ENCODE measurements around the gene PPAT. TPM values are rescaled to one million over a fixed set of nuclear protein-coding genes. Genes with fewer than 3 reads are reported as not detected.
A peak's percentile ranks its signal among the peaks of the same experiment; 100 is the strongest.

PPAT gene
- 25.4 to 30.9 TPM (median 26.0 TPM) in 3 replicates for total RNA-seq

- Mint-ChIP-seq H3K4me1 (peaks cover 38% of the 10 kb centered on the region), H3K27me3 (ENCODE audit: low read depth) (no peaks in the 10 kb centered on the region), H3K4me3 (peak within 1 kb of the TSS; percentile 93), H3K9me3 (no peaks in the 10 kb centered on the region), H3K27ac (peak within 1 kb of the TSS; percentile 94), H3K36me3 (no peaks in the 10 kb centered on the region)
- TF ChIP-seq CTCF (IDR thresholded peaks at IDR 0.05; ENCODE audit: unreplicated experiment): peak; percentile 29
- DNase-seq (ENCODE audit: low spot score in 2 of 2, unreplicated experiment in 2 of 2): peak; percentile 96 to 99
These were observed at the start of gene PPAT for GRCh38 chr4:56435140-56435926. Gene PPAT, minus strand, starts transcription at chr4:56435615. Its CDS starts 138 bp downstream, at chr4:56435477.

GRCh38 chr4:56480691-56481090 is 45.3 kb upstream of the PPAT start:
- H3K36me3 Mint-ChIP-seq: peaks cover 48% of the 10 kb centered on the region
- TF ChIP-seq CTCF (IDR thresholded peaks at IDR 0.05; ENCODE audit: unreplicated experiment): no peak

DNA sequence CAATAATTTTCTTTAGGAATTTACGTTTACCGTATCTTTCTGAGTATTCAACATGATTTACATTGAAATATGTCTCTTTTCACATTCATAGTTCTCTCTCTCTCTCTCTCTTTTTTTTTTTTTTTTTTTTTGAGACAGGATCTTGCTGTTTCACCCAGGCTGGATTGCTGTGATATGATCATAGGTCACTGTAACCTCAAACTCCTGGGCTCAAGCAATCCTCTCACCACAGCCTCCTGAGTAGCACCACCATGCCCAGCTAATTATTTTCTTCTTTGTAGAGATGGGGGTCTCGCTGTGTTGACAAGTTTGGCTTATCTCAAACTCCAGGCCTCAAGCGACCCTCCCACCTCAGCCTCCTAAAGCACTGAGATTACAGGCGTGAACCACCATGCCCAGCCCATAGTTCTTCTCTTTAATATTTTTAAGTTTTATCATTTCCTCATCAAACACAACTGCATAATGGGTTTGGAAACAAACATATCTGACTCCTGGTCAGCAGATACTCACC is 41.8 kb upstream of the PPAT start:
- Mint-ChIP-seq H3K27ac (no peak overlapping the region), H3K36me3 (peaks cover 51% of the 10 kb centered on the region), H3K9me3 (no peaks in the 10 kb centered on the region), H3K27me3 (ENCODE audit: low read depth) (no peaks in the 10 kb centered on the region), H3K4me3 (no peak overlapping the region), H3K4me1 (no peaks in the 10 kb centered on the region)
- TF ChIP-seq CTCF (IDR thresholded peaks at IDR 0.05; ENCODE audit: unreplicated experiment): no peak
- DNase-seq (ENCODE audit: low spot score in 2 of 2, unreplicated experiment in 2 of 2): no peak

More at GRCh38 chr4:56480691-56481090, 45.3 kb upstream of the PPAT start:
- Mint-ChIP-seq H3K27me3 (ENCODE audit: low read depth) (no peaks in the 10 kb centered on the region), H3K27ac (no peak overlapping the region), H3K9me3 (no peaks in the 10 kb centered on the region), H3K4me1 (no peaks in the 10 kb centered on the region), H3K4me3 (no peak overlapping the region)
- DNase-seq (ENCODE audit: low spot score in 2 of 2, unreplicated experiment in 2 of 2): no peak

GRCh38 chr4:56475917-56476316 is 40.5 kb upstream of the PPAT start:
- DNase-seq (ENCODE audit: low spot score in 2 of 2, unreplicated experiment in 2 of 2): no peak
- TF ChIP-seq CTCF (IDR thresholded peaks at IDR 0.05; ENCODE audit: unreplicated experiment): no peak
- peaks cover 56% of the 10 kb centered on the region for H3K36me3 Mint-ChIP-seq
- no peak overlapping the region for H3K4me3 Mint-ChIP-seq
- no peaks in the 10 kb centered on the region for H3K9me3 Mint-ChIP-seq
- no peaks in the 10 kb centered on the region for H3K27me3 Mint-ChIP-seq (ENCODE audit: low read depth)
- no peak overlapping the region for H3K27ac Mint-ChIP-seq
- H3K4me1 Mint-ChIP-seq: no peaks in the 10 kb centered on the region

- TF ChIP-seq CTCF (IDR thresholded peaks at IDR 0.05; ENCODE audit: unreplicated experiment): no peak
- H3K4me3 Mint-ChIP-seq: peak overlapping the region; percentile 85
- no peaks in the 10 kb centered on the region for H3K9me3 Mint-ChIP-seq
- H3K27ac Mint-ChIP-seq: peak overlapping the region; percentile 85
- DNase-seq (ENCODE audit: low spot score in 2 of 2, unreplicated experiment in 2 of 2): no peak
- peaks cover 21% of the 10 kb centered on the region for H3K36me3 Mint-ChIP-seq
- H3K4me1 Mint-ChIP-seq: peaks cover 39% of the 10 kb centered on the region
- no peaks in the 10 kb centered on the region for H3K27me3 Mint-ChIP-seq (ENCODE audit: low read depth)
These were observed 34.2 kb upstream of the PPAT start for GRCh38 chr4:56469489-56470210.

All from mesothelial cell of epicardium (in vitro differentiated cells).